H9 (cell line): Measurements from ENCODE around the gene VPS25. TPM values are rescaled to one million over a fixed set of nuclear protein-coding genes. Genes with fewer than 3 reads are reported as not detected.

Experiments
- DNase-seq: peaks from one replicate; pipeline ENCODE4 v3.0.0-alpha.2; 2017
- H2AFZ ChIP-seq: one replicate; pipeline ENCODE4 v1.6.1; 2013; ENCODE audit warnings: mild to moderate bottlenecking, low read length, control low read depth, moderate library complexity
- H2AK5ac ChIP-seq: 2 replicates; pipeline ENCODE4 v1.6.1; 2013; ENCODE audit warnings: low read length, control low read depth, mixed read lengths; ENCODE audit not compliant: insufficient read length
- H2BK120ac ChIP-seq: one replicate; pipeline ENCODE4 v1.6.1; 2013; ENCODE audit warnings: low read depth, mild to moderate bottlenecking, low read length, control low read depth, inconsistent platforms; ENCODE audit not compliant: poor library complexity, severe bottlenecking
- H2BK12ac ChIP-seq: 2 replicates; pipeline ENCODE4 v1.6.1; 2013; ENCODE audit warnings: low read length, control low read depth, mixed read lengths, low read depth; ENCODE audit not compliant: insufficient read length
- H2BK15ac ChIP-seq: 2 replicates; pipeline ENCODE4 v1.6.1; 2013; ENCODE audit warnings: low read depth, low read length, control low read depth
- H2BK20ac ChIP-seq: one replicate; pipeline ENCODE4 v1.6.1; 2013; ENCODE audit warnings: low read depth, mild to moderate bottlenecking, low read length, control low read depth, inconsistent platforms; ENCODE audit not compliant: poor library complexity, severe bottlenecking
- H2BK5ac ChIP-seq: 2 replicates; pipeline ENCODE4 v1.6.1; 2013; ENCODE audit warnings: low read length, control low read depth, mixed read lengths; ENCODE audit not compliant: insufficient read length
- H3K14ac ChIP-seq: 2 replicates; pipeline ENCODE4 v1.6.1; 2013; ENCODE audit warnings: low read length, control low read depth; ENCODE audit not compliant: insufficient read depth
- H3K18ac ChIP-seq: 2 replicates; pipeline ENCODE4 v1.6.1; 2013; ENCODE audit warnings: low read depth, mild to moderate bottlenecking, mixed read lengths, low read length, control low read depth; ENCODE audit not compliant: insufficient read length
- H3K23ac ChIP-seq: 2 replicates; pipeline ENCODE4 v1.6.1; 2013; ENCODE audit warnings: low read length, control low read depth, mixed read lengths, low read depth; ENCODE audit not compliant: insufficient read length
- H3K23me2 ChIP-seq: 2 replicates; pipeline ENCODE4 v1.6.1; 2013; ENCODE audit warnings: low read depth, mild to moderate bottlenecking, mixed read lengths, low read length, control low read depth; ENCODE audit not compliant: insufficient read length, poor library complexity, severe bottlenecking
- H3K27ac ChIP-seq: 2 replicates; pipeline ENCODE4 v1.5.1; 2013; ENCODE audit warnings: low read length, control low read depth, mixed read lengths, low read depth; ENCODE audit not compliant: insufficient read length
- H3K27me3 ChIP-seq: 2 replicates; pipeline ENCODE4 v1.6.1; 2013; ENCODE audit warnings: low read length, control low read depth, inconsistent platforms; ENCODE audit not compliant: insufficient read depth
- H3K4ac ChIP-seq: 2 replicates; pipeline ENCODE4 v1.6.1; 2013; ENCODE audit warnings: low read depth, mild to moderate bottlenecking, control low read depth, inconsistent platforms, low read length, moderate library complexity
- H3K4me1 ChIP-seq: 2 replicates; pipeline ENCODE4 v1.6.1; 2013; ENCODE audit warnings: low read length, control low read depth, inconsistent platforms; ENCODE audit not compliant: insufficient read depth
- H3K4me2 ChIP-seq: 2 replicates; pipeline ENCODE4 v1.6.1; 2013; ENCODE audit warnings: low read length, control low read depth, mixed read lengths; ENCODE audit not compliant: insufficient read length, insufficient read depth
- H3K56ac ChIP-seq: 2 replicates; pipeline ENCODE4 v1.6.1; 2013; ENCODE audit warnings: low read depth, mild to moderate bottlenecking, mixed read lengths, low read length, control low read depth; ENCODE audit not compliant: insufficient read length
- H3K79me1 ChIP-seq: 2 replicates; pipeline ENCODE4 v1.6.1; 2013; ENCODE audit warnings: low read depth, mild to moderate bottlenecking, moderate library complexity, low read length, control low read depth, inconsistent platforms; ENCODE audit not compliant: insufficient read depth, poor library complexity, severe bottlenecking
- H3K79me2 ChIP-seq: 2 replicates; pipeline ENCODE4 v1.6.1; 2013; ENCODE audit warnings: low read length, control low read depth, inconsistent platforms; ENCODE audit not compliant: insufficient read depth
- H3K9ac ChIP-seq: 2 replicates; pipeline ENCODE4 v1.6.1; 2013; ENCODE audit warnings: low read length, control low read depth, mixed read lengths; ENCODE audit not compliant: insufficient read length; ENCODE audit errors: extremely low read depth
- H3K9me3 ChIP-seq: one replicate; pipeline ENCODE4 v1.6.1; 2013; ENCODE audit warnings: low read depth, low read length, inconsistent platforms; ENCODE audit not compliant: control insufficient read depth
- H3T11ph ChIP-seq: one replicate; pipeline ENCODE4 v1.6.1; 2013; ENCODE audit warnings: mild to moderate bottlenecking, low read length, control low read depth, inconsistent platforms
- H4K20me1 ChIP-seq: one replicate; pipeline ENCODE4 v1.6.1; 2013; ENCODE audit not compliant: control insufficient read depth, insufficient read length, insufficient read depth
- H4K5ac ChIP-seq: 2 replicates; pipeline ENCODE4 v1.6.1; 2013; ENCODE audit warnings: low read depth, mild to moderate bottlenecking, mixed read lengths, low read length, control low read depth; ENCODE audit not compliant: insufficient read length
- H4K8ac ChIP-seq: replicated peaks from 2 replicates; pipeline ENCODE4 v1.6.1; 2013; ENCODE audit warnings: low read length, control low read depth, mixed read lengths, low read depth; ENCODE audit not compliant: insufficient read length
- H4K91ac ChIP-seq: 2 replicates; pipeline ENCODE4 v1.6.1; 2013; ENCODE audit warnings: low read depth, mild to moderate bottlenecking, moderate library complexity, mixed read lengths, low read length, control low read depth; ENCODE audit not compliant: insufficient read length
- H3K27ac Mint-ChIP-seq, 3 experiments: 2 replicates in 2 of 3; 3 replicates in 1 of 3; pipeline ENCODE4 v1.8.0; 2020 to 2021; ENCODE audit warnings: mixed read lengths in 3 of 3, mild to moderate bottlenecking in 1 of 3, moderate library complexity in 1 of 3
- H3K27me3 Mint-ChIP-seq: 2 replicates; pipeline ENCODE4 v1.8.0; 2021; ENCODE audit warnings: low read depth, mild to moderate bottlenecking, moderate library complexity, mixed read lengths
- H3K36me3 Mint-ChIP-seq, 3 experiments: 2 replicates in 2 of 3; 3 replicates in 1 of 3; pipeline ENCODE4 v1.8.0; 2020 to 2021; ENCODE audit warnings: low read depth in 3 of 3, mixed read lengths in 3 of 3; ENCODE audit not compliant: insufficient read depth in 1 of 3
- H3K4me1 Mint-ChIP-seq, 2 experiments: 2 replicates each; pipeline ENCODE4 v1.8.0; 2020; ENCODE audit warnings: mixed read lengths in 2 of 2
- H3K4me3 Mint-ChIP-seq, 2 experiments: 2 replicates in 1 of 2; 3 replicates in 1 of 2; pipeline ENCODE4 v1.8.0; 2020 to 2021; ENCODE audit warnings: mild to moderate bottlenecking in 2 of 2, mixed read lengths in 2 of 2, moderate library complexity in 1 of 2
- H3K9me3 Mint-ChIP-seq, 2 experiments: 2 replicates in 1 of 2; 3 replicates in 1 of 2; pipeline ENCODE4 v1.8.0; 2020; ENCODE audit warnings: mild to moderate bottlenecking in 2 of 2, mixed read lengths in 2 of 2, moderate library complexity in 1 of 2
- WGBS: extraction: QIAGEN DNeasy Blood & Tissue Kit; methylation state at CpG from one replicate; pipeline ENCODE4 v1.1.7; 2013; ENCODE audit warnings: missing lambda C conversion rate, low lambda C conversion rate, mixed read lengths; ENCODE audit not compliant: insufficient read length; ENCODE audit errors: extremely low coverage; 5-methylcytosine and 5-hydroxymethylcytosine counted together
- total RNA-seq: library from RNA; stranded (reverse); gene quantifications from 2 replicates; pipeline ENCODE4 v1.2.1, GENCODE V29; 2021
- TF ChIP-seq, protein P1 (sequence below): fragments of 200-600 bp; sonication (generic); conservative IDR thresholded peaks from 3 replicates; pipeline ENCODE4 v1.8.0; 2021; ENCODE audit warnings: antibody characterized with exemption, mild to moderate bottlenecking

VPS25 gene
- total RNA-seq, 1 experiment from 2014 or later: 113 TPM

DNA sequence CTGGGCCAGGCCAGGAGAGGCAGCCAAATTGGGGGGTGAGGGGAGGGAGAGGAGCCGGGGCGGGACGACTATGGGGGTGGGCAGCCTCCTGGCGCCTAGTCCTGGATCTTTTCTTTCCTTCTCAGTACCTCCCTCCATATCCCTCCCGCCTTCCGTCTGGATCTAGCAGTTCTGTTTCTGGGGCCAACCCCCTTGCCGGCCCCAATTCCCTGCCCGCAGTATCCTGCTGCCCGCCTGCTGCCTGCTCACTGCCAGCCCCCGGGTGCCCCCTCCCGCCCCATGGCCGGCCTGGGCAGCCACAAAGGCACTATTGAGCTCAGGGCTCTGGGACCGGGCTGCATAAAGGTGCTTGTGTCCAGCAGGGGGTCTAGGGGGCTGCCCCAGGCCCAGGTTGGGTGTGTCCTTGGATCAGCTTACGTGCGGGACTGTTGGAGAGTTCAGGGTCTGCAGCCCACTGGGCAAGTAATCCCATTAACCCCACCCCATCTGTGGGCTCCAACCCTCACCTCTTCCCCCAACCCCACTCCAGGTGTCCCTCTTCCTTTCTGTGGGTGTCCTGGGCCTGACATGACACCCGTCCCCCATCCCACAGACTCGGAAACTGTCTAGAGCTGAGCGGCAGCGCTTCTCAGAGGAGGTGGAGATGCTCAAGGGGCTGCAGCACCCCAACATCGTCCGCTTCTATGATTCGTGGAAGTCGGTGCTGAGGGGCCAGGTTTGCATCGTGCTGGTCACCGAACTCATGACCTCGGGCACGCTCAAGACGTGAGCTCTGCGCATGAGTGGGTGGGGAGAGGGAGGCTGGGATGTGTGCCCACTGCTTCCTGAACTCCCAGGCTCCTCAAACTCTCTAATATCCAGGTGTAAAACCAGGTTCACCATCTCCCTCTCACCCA is 9.2 kb downstream of the VPS25 start:
- no peak overlapping the region for H2BK120ac ChIP-seq
- no peak overlapping the region for H4K91ac ChIP-seq
- no peak overlapping the region for H2BK12ac ChIP-seq
- no peak overlapping the region for H3T11ph ChIP-seq
- Mint-ChIP-seq H3K36me3 (peaks cover 3 to 20% (median 19%) of the 10 kb centered on the region in 3 experiments), H3K4me3 (no peak overlapping the region), H3K27me3 (peaks cover 28% of the 10 kb centered on the region), H3K9me3 (no peaks in the 10 kb centered on the region), H3K4me1 (peaks cover 21 to 22% of the 10 kb centered on the region in 2 experiments), H3K27ac (no peak overlapping the region; a peak in 1 of 7 replicates)
- no peak overlapping the region for H3K27ac ChIP-seq
- H3K4ac ChIP-seq: no peak overlapping the region
- H2AFZ ChIP-seq: no peak overlapping the region
- H3K79me1 ChIP-seq: no peaks in the 10 kb centered on the region
- TF ChIP-seq, protein P1, sequence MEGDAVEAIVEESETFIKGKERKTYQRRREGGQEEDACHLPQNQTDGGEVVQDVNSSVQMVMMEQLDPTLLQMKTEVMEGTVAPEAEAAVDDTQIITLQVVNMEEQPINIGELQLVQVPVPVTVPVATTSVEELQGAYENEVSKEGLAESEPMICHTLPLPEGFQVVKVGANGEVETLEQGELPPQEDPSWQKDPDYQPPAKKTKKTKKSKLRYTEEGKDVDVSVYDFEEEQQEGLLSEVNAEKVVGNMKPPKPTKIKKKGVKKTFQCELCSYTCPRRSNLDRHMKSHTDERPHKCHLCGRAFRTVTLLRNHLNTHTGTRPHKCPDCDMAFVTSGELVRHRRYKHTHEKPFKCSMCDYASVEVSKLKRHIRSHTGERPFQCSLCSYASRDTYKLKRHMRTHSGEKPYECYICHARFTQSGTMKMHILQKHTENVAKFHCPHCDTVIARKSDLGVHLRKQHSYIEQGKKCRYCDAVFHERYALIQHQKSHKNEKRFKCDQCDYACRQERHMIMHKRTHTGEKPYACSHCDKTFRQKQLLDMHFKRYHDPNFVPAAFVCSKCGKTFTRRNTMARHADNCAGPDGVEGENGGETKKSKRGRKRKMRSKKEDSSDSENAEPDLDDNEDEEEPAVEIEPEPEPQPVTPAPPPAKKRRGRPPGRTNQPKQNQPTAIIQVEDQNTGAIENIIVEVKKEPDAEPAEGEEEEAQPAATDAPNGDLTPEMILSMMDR: no peak
- H3K27me3 ChIP-seq: peaks cover 10% of the 10 kb centered on the region; the same call in 1 of the 2 replicates
- H4K5ac ChIP-seq: no peak overlapping the region
- H3K79me2 ChIP-seq: no peaks in the 10 kb centered on the region
- no peak overlapping the region for H3K18ac ChIP-seq
- peak; percentile 41 for DNase-seq
- no peak overlapping the region for H3K4me2 ChIP-seq
- no peak overlapping the region for H2AK5ac ChIP-seq
- no peak overlapping the region for H2BK15ac ChIP-seq
- H3K14ac ChIP-seq: no peak overlapping the region; the same call in 1 of the 2 replicates
- no CpG with 5 or more reads among the region's 29 CpGs for WGBS
- H3K23ac ChIP-seq: no peak overlapping the region
- H3K23me2 ChIP-seq: peaks cover 8% of the 10 kb centered on the region
- no peaks in the 10 kb centered on the region for H4K20me1 ChIP-seq
- no peak overlapping the region for H3K9ac ChIP-seq
- H2BK20ac ChIP-seq: no peak overlapping the region
- H3K56ac ChIP-seq: no peak overlapping the region
- H3K4me1 ChIP-seq: no peaks in the 10 kb centered on the region
- no peak overlapping the region for H4K8ac ChIP-seq
- no peak overlapping the region for H2BK5ac ChIP-seq
- no peaks in the 10 kb centered on the region for H3K9me3 ChIP-seq
